Spleen (tissue), 11 donors: Measurements from ENCODE around the gene ERBB2. TPM values are rescaled to one million over a fixed set of nuclear protein-coding genes. Genes with fewer than 3 reads are reported as not detected.
A peak's percentile ranks its signal among the peaks of the same experiment; 100 is the strongest.

Experiments
- DNase-seq: peaks from one replicate; pipeline ENCODE4 v3.0.0-alpha.2; 2020
- H3K27ac ChIP-seq, 8 donors: fragments of 200-600 bp; sonication (generic) in 7 of 8; 1 replicate in 4 of 8; 2 replicates in 4 of 8; pipeline versions ENCODE4 v1.5.0 to v1.8.0; 2016 to 2021; ENCODE audit warnings: inconsistent platforms in 4 of 8, mild to moderate bottlenecking in 4 of 8, moderate library complexity in 1 of 8
- H3K27me3 ChIP-seq, 7 donors: fragments of 200-600 bp; sonication (generic) in 6 of 7; replicated peaks in 1 of 7; 1 replicate in 4 of 7; 2 replicates in 3 of 7; pipeline versions ENCODE4 v1.5.0 to v1.8.0; 2016 to 2021; ENCODE audit warnings: inconsistent platforms in 3 of 7, mild to moderate bottlenecking in 1 of 7
- H3K36me3 ChIP-seq, 6 donors: fragments of 200-600 bp; sonication (generic) in 5 of 6; 1 replicate in 4 of 6; 2 replicates in 2 of 6; pipeline versions ENCODE4 v1.5.0 to v1.8.0; 2016 to 2021; ENCODE audit warnings: inconsistent platforms in 2 of 6
- H3K4me1 ChIP-seq, 6 donors: fragments of 200-600 bp; sonication (generic) in 5 of 6; 1 replicate in 3 of 6; 2 replicates in 3 of 6; pipeline versions ENCODE4 v1.5.0 to v1.8.0; 2016 to 2021; ENCODE audit warnings: inconsistent platforms in 3 of 6
- H3K4me3 ChIP-seq, 8 donors: fragments of 200-600 bp; sonication (generic) in 7 of 8; 1 replicate in 4 of 8; 2 replicates in 4 of 8; pipeline versions ENCODE4 v1.5.0 to v1.8.0; 2016 to 2021; ENCODE audit warnings: inconsistent platforms in 4 of 8, mild to moderate bottlenecking in 4 of 8, moderate library complexity in 2 of 8
- H3K9me3 ChIP-seq, 8 donors: fragments of 200-600 bp; sonication (generic) in 7 of 8; 1 replicate in 4 of 8; 2 replicates in 4 of 8; pipeline versions ENCODE4 v1.5.0 to v1.8.0; 2016 to 2021; ENCODE audit warnings: inconsistent platforms in 4 of 8
- CTCF ChIP-seq, 11 experiments: fragments of 200-600 bp in 7 of 11; fragments of 450-650 bp in 4 of 11; sonication (generic) in 4 of 11; IDR thresholded peaks in 8 of 11; conservative IDR thresholded peaks in 3 of 11; 1 replicate in 7 of 11; 2 replicates in 4 of 11; pipeline versions ENCODE4 v1.4.0 to v1.8.0; 2016 to 2021; ENCODE audit warnings: antibody characterized with exemption in 11 of 11, inconsistent platforms in 4 of 11, mild to moderate bottlenecking in 1 of 11
- POLR2A ChIP-seq, 3 donors: fragments of 450-650 bp; IDR thresholded peaks; one replicate each; pipeline ENCODE4 v1.5.1; 2017; ENCODE audit warnings: antibody characterized with exemption in 3 of 3, mild to moderate bottlenecking in 1 of 3
- POLR2AphosphoS5 ChIP-seq, 3 donors: sonication (generic); formaldehyde crosslinking; IDR thresholded peaks; one replicate each; pipeline ENCODE4 v1.5.1; 2017; ENCODE audit warnings: antibody characterized with exemption in 3 of 3
- WGBS, 5 donors: extraction: QIAGEN DNeasy Blood & Tissue Kit in 3 of 5; methylation state at CpG; one replicate each; pipeline versions ENCODE4 v1.1.5 to v1.1.7; 2013 to 2018; 5-methylcytosine and 5-hydroxymethylcytosine counted together
- intact Hi-C: fragments of 100-400 bp; cut with DNase I; formaldehyde crosslinking; loops from one replicate; pipeline ENCODE4 v1.15.0; 2023; ENCODE audit warnings: low total_unique reads
- polyA plus RNA-seq, 3 donors: library from polyadenylated mRNA; stranded (reverse); fragments of 200-250 nt; gene quantifications; one replicate each; pipeline ENCODE4 v1.2.1, GENCODE V29; 2013
- total RNA-seq, 7 donors: library from RNA; depleted of rRNA in 3 of 7; stranded (reverse); fragments of >200 nt in 3 of 7; fragmentation: NEBNext Ultra II Directional in 4 of 7; extraction: Animal tissue kit (Norgen Biotek cat#: 25700) in 4 of 7; gene quantifications; one replicate each; pipeline versions ENCODE4 v1.1.0 to v1.2.1, GENCODE V29; 2016 to 2021
- donor health status: healthy with polysubstance abuse.
- donor health status: DM: no; HTN: no; CAD: no; lungs with moderate emphysema.
- donor health status: DM: no; HTN: no; CAD: no.
- donor health status: Bipolar disorder and iron deficiency.
- donor health status: healthy.
- donor health status: DM: no; HTN: no; CAD: no.
- donor health status: DM: yes; HTN: yes; CAD: no.

Gene ERBB2
- total and polyA plus RNA-seq, 10 donors, result 3.4 to 15.9 (median 10.2) TPM

- DNase-seq, result peak; percentile 74
- intact Hi-C loops, result no loop called here
- Histone ChIP-seq H3K27me3 (peaks cover 3 to 73% (median 41%) of the 10 kb centered on the region in 7 donors), H3K4me3 (peak within 1 kb of the TSS in 6 of 8 donors; percentile 14 to 59 (median 18)), H3K9me3 (no peaks in the 10 kb centered on the region), H3K27ac (peak within 1 kb of the TSS in 1 of 8 donors; percentile 45), H3K4me1 (peaks cover 7 to 43% (median 31%) of the 10 kb centered on the region in 6 donors), H3K36me3 (no peaks in the 10 kb centered on the region)
- TF ChIP-seq POLR2A (IDR thresholded peaks at IDR 0.05) (no peak), CTCF (IDR thresholded peaks at IDR 0.05 in 8 of 11, conservative IDR thresholded peaks at IDR 0.05 in 3 of 11) (no peak), POLR2AphosphoS5 (IDR thresholded peaks at IDR 0.05) (no peak)
- 14 to 26% (median 18%) methylated on average over 27 to 34 of the region's 34 CpGs for WGBS, 5 donors
Measured at GRCh38 chr17:39737760-39738567, 38.1 kb downstream of the ERBB2 start, which contains the start of gene GRB7. TSS of gene GRB7 (plus strand) at chr17:39737938. CDS start at chr17:39742302, 4,364 bp downstream.

GRCh38 chr17:39738568-39738901, 38.7 kb downstream of the ERBB2 start:
- Histone ChIP-seq H3K27ac (peak overlapping the region in 1 of 8 donors; percentile 45), H3K27me3 (peaks cover 3 to 79% (median 41%) of the 10 kb centered on the region in 7 donors), H3K4me1 (peaks cover 7 to 43% (median 31%) of the 10 kb centered on the region in 6 donors), H3K36me3 (no peaks in the 10 kb centered on the region), H3K9me3 (no peaks in the 10 kb centered on the region), H3K4me3 (peak overlapping the region in 5 of 8 donors; percentile 14 to 59 (median 17))
- TF ChIP-seq CTCF (IDR thresholded peaks at IDR 0.05 in 8 of 11, conservative IDR thresholded peaks at IDR 0.05 in 3 of 11) (no peak), POLR2A (IDR thresholded peaks at IDR 0.05) (no peak), POLR2AphosphoS5 (IDR thresholded peaks at IDR 0.05) (no peak)
- intact Hi-C loops, result no loop called here
- 3 to 7% (median 5%) methylated on average over 9 to 13 of the region's 13 CpGs for WGBS, 5 donors
- DNase-seq, result peak; percentile 59

GRCh38 chr17:39738983-39739884, 39.4 kb downstream of the ERBB2 start:
- peak; percentile 70 for DNase-seq
- H3K27ac ChIP-seq, result peak overlapping the region in 1 of 8 donors; percentile 45
- peaks cover 3 to 85% (median 41%) of the 10 kb centered on the region in 7 donors for H3K27me3 ChIP-seq

More at GRCh38 chr17:39738983-39739884, 39.4 kb downstream of the ERBB2 start:
- H3K36me3 ChIP-seq, result no peaks in the 10 kb centered on the region
- intact Hi-C loops, result no loop called here
- H3K9me3 ChIP-seq, result no peaks in the 10 kb centered on the region
- 13 to 20% (median 18%) methylated on average over 28 to 32 of the region's 32 CpGs for WGBS, 5 donors
- H3K4me3 ChIP-seq, result peak overlapping the region in 6 of 8 donors; percentile 2 to 59 (median 16)
- TF ChIP-seq POLR2AphosphoS5 (IDR thresholded peaks at IDR 0.05), result no peak
- no peak for TF ChIP-seq CTCF (IDR thresholded peaks at IDR 0.05 in 8 of 11, conservative IDR thresholded peaks at IDR 0.05 in 3 of 11)
- TF ChIP-seq POLR2A (IDR thresholded peaks at IDR 0.05), result no peak
- peaks cover 7 to 43% (median 31%) of the 10 kb centered on the region in 6 donors for H3K4me1 ChIP-seq
